K562 (cell line): ENCODE measurements around the gene CD300A. TPM values are rescaled to one million over a fixed set of nuclear protein-coding genes. Genes with fewer than 3 reads are reported as not detected.

Source experiments
- ATAC-seq: fragments of 200-7000 bp; cut with Tn5 transposase; 3 replicates; pipeline ENCODE4 v1.9.1; 2020; ENCODE audit warnings: moderate library complexity
- BruUV-seq: library from RNA; stranded (reverse); fragments of 400-500 nt; replicated peaks from 2 replicates; lab custom pipeline; 2021; lab: Mats Ljungman, UMichigan
- CTCF ChIA-PET: fragments of 300-600 bp; formaldehyde crosslinking; extraction: SDS; loops from one replicate; lab custom pipeline; 2021; ENCODE audit warnings: low intra/inter-chr PET ratio; lab: Yijun Ruan, JAX
- POLR2A ChIA-PET: fragments of 300-600, 350-650 bp; sonication (Branson Sonifier 250); formaldehyde crosslinking; extraction: SDS; loops from one replicate; lab custom pipeline; 2021; ENCODE audit warnings: antibody characterized with exemption, inconsistent platforms; lab: Yijun Ruan, JAX
- DNase-seq, 4 experiments: peaks; one replicate each; pipeline versions ENCODE4 v3.0.0 to v3.0.0-alpha.2; 2011 to 2018; ENCODE audit warnings: low spot score in 3 of 4, mixed read lengths in 3 of 4; ENCODE audit errors: extremely low read depth in 1 of 4
- FAIRE-seq: peaks from 2 replicates; lab custom pipeline; 2011; peaks lifted over from hg19 to GRCh38; lab: Jason Lieb, UNC
- H2AFZ ChIP-seq: 2 replicates; pipeline ENCODE4 v1.6.0; 2011; ENCODE audit warnings: low read depth, low read length, control low read depth, inconsistent platforms
- H3K27ac ChIP-seq: fragments of 200-600 bp; 3 replicates; pipeline ENCODE4 v1.8.0; 2011; ENCODE audit warnings: low read depth, mild to moderate bottlenecking, control low read depth, inconsistent platforms, low read length, moderate library complexity, mixed read lengths; ENCODE audit errors: extremely low read depth
- H3K27me3 ChIP-seq, 2 experiments: fragments of 300-600 bp in 1 of 2; 2 replicates in 1 of 2; 3 replicates in 1 of 2; pipeline versions ENCODE4 v1.6.0 to v1.8.0; 2011; ENCODE audit warnings: inconsistent platforms in 2 of 2, low read length in 2 of 2, mild to moderate bottlenecking in 1 of 2, mixed read lengths in 1 of 2, moderate library complexity in 1 of 2; ENCODE audit not compliant: control insufficient read depth in 2 of 2, insufficient read depth in 2 of 2
- H3K36me3 ChIP-seq: fragments of 300-600 bp; 3 replicates; pipeline ENCODE4 v1.8.0; 2011; ENCODE audit warnings: mild to moderate bottlenecking, low read length, inconsistent platforms; ENCODE audit not compliant: control insufficient read depth, insufficient read depth
- H3K4me1 ChIP-seq, 2 experiments: fragments of 200-600 bp in 1 of 2; replicated peaks in 1 of 2; 2 replicates in 1 of 2; 3 replicates in 1 of 2; pipeline versions ENCODE4 v1.5.1 to v1.8.0; 2011; ENCODE audit warnings: inconsistent platforms in 2 of 2, low read length in 2 of 2, mild to moderate bottlenecking in 1 of 2, mixed read lengths in 1 of 2, moderate library complexity in 1 of 2; ENCODE audit not compliant: control insufficient read depth in 2 of 2, insufficient read depth in 2 of 2
- H3K4me2 ChIP-seq: 2 replicates; pipeline ENCODE4 v1.6.1; 2011; ENCODE audit warnings: low read length, control low read depth, inconsistent platforms, mixed read lengths; ENCODE audit not compliant: insufficient read depth
- H3K4me3 ChIP-seq: fragments of 200-600 bp; sonication (generic), shearing (Covaris generic); 2 replicates; pipeline ENCODE4 v1.5.1; 2016; ENCODE audit warnings: control low read depth, inconsistent platforms
- H3K79me2 ChIP-seq: fragments of 200-600 bp; 3 replicates; pipeline ENCODE4 v1.8.0; 2011; ENCODE audit warnings: low read length, inconsistent platforms; ENCODE audit not compliant: control insufficient read depth, insufficient read depth
- H3K9ac ChIP-seq, 2 experiments: 2 replicates each; pipeline versions ENCODE4 v1.6.0 to v1.6.1; 2011; ENCODE audit warnings: low read depth in 2 of 2, low read length in 2 of 2, control low read depth in 1 of 2, inconsistent platforms in 1 of 2, mild to moderate bottlenecking in 1 of 2, mixed read lengths in 1 of 2; ENCODE audit not compliant: insufficient read depth in 1 of 2
- H3K9me1 ChIP-seq: one replicate; pipeline ENCODE4 v1.6.0; 2011; ENCODE audit warnings: inconsistent platforms, mild to moderate bottlenecking, low read length, moderate library complexity; ENCODE audit not compliant: control insufficient read depth, insufficient read depth
- H3K9me3 ChIP-seq: replicated peaks from 2 replicates; pipeline ENCODE4 v1.5.1; 2011; ENCODE audit warnings: low read depth, low read length, inconsistent platforms; ENCODE audit not compliant: control insufficient read depth, insufficient read depth
- H4K20me1 ChIP-seq: replicated peaks from 2 replicates; pipeline ENCODE4 v1.6.1; 2011; ENCODE audit warnings: low read length, inconsistent platforms, mixed read lengths; ENCODE audit not compliant: control insufficient read depth, insufficient read depth
- ASH1L ChIP-seq: fragments of 450-650 bp; IDR thresholded peaks from 2 replicates; pipeline ENCODE4 v1.6.1; 2018; ENCODE audit warnings: borderline replicate concordance, mild to moderate bottlenecking, low read depth; ENCODE audit not compliant: partially characterized antibody
- ETV5 ChIP-seq: sonication (generic); formaldehyde crosslinking; IDR thresholded peaks from 2 replicates; pipeline ENCODE4 v1.4.0; 2020; ENCODE audit warnings: low read depth, mild to moderate bottlenecking, missing genetic modification reagents
- HDGF ChIP-seq: fragments of 450-650 bp; IDR thresholded peaks from 2 replicates; pipeline ENCODE4 v1.6.1; 2016
- MYNN ChIP-seq, 2 experiments: sonication (generic); formaldehyde crosslinking in 1 of 2; IDR thresholded peaks; 2 replicates each; pipeline versions ENCODE4 v1.5.0 to v1.6.1; 2016 to 2020; ENCODE audit warnings: antibody characterized with exemption in 1 of 2, missing genetic modification reagents in 1 of 2
- TFAM ChIP-seq: fragments of 250-450 bp; sonication (Bioruptor Pico); conservative IDR thresholded peaks from 2 replicates; pipeline ENCODE4 v1.5.0; 2021; ENCODE audit warnings: mild to moderate bottlenecking, moderate library complexity
- ZFP1 ChIP-seq: fragments of 450-650 bp; formaldehyde crosslinking; IDR thresholded peaks from 2 replicates; pipeline ENCODE4 v1.4.0; 2020; ENCODE audit warnings: mild to moderate bottlenecking, mixed read lengths
- ZFP36 ChIP-seq: fragments of 150-350 bp; IDR thresholded peaks from 2 replicates; pipeline ENCODE4 v1.6.1; 2018; ENCODE audit warnings: low read length, low read depth; ENCODE audit not compliant: partially characterized antibody
- ZFX ChIP-seq: sonication (generic); formaldehyde crosslinking; IDR thresholded peaks from 2 replicates; pipeline ENCODE4 v1.8.0; 2022; ENCODE audit warnings: mild to moderate bottlenecking, missing genetic modification reagents, moderate library complexity
- ZNF165 ChIP-seq: fragments of 250-450 bp; sonication (Bioruptor Pico); IDR thresholded peaks from 2 replicates; pipeline ENCODE4 v1.4.0; 2020; ENCODE audit warnings: borderline replicate concordance
- ZNF23 ChIP-seq: fragments of 250-450 bp; sonication (Bioruptor Pico); IDR thresholded peaks from 2 replicates; pipeline ENCODE4 v1.4.0; 2020; ENCODE audit warnings: mild to moderate bottlenecking
- ZNF282 ChIP-seq: sonication (generic); formaldehyde crosslinking; IDR thresholded peaks from 2 replicates; pipeline ENCODE4 v1.8.1; 2023; ENCODE audit warnings: missing genetic modification reagents
- ZNF57 ChIP-seq: fragments of 450-650 bp; formaldehyde crosslinking; IDR thresholded peaks from 2 replicates; pipeline ENCODE4 v1.4.0; 2020; ENCODE audit warnings: mild to moderate bottlenecking, moderate library complexity
- WGBS: fragments of 100-300 bp; shearing (Covaris generic); methylation state at CpG from one replicate; pipeline ENCODE4 v1.1.6; 2016; ENCODE audit warnings: low coverage, mixed read lengths; ENCODE audit not compliant: insufficient coverage; ENCODE audit errors: missing lambda C conversion rate; 5-methylcytosine and 5-hydroxymethylcytosine counted together
- in situ Hi-C: fragments of 300-500 bp; cut with MboI; formaldehyde crosslinking; loops from 4 replicates; pipeline ENCODE4 v1.15.0; 2018; ENCODE audit warnings: inconsistent platforms, mixed read lengths
- intact Hi-C: fragments of 100-400 bp; cut with micrococcal nuclease; formaldehyde crosslinking; loops from 2 replicates; pipeline ENCODE4 v1.14.2; 2022
- polyA plus RNA-seq, 8 experiments: library from polyadenylated mRNA; depleted of rRNA in 4 of 8; stranded (reverse) in 5 of 8; unstranded in 3 of 8; fragments of >200 nt; fragmentation: Nextera tagmentation in 2 of 8; fragmentation: Illumina TruSeq in 1 of 8; extraction: Ambion mirVana in 2 of 8; extraction: Trizol in 1 of 8; gene quantifications; 2 replicates each; pipeline versions ENCODE4 v1.2.1 to v1.2.3, GENCODE V29; 2011 to 2014; ENCODE audit warnings: inconsistent platforms in 1 of 8, missing spikeins in 1 of 8
- total RNA-seq, 7 experiments: library from RNA; depleted of rRNA in 6 of 7; stranded (reverse); fragments of >200 nt in 6 of 7; fragmentation: Illumina TruSeq in 2 of 7; extraction: Trizol in 2 of 7; gene quantifications; 2 replicates each; pipeline versions ENCODE4 v1.2.1 to v1.2.3, GENCODE V29; 2011 to 2021; ENCODE audit warnings: low replicate concordance in 1 of 7
- TF ChIP-seq, protein P1 (sequence below): fragments of 450-650 bp; IDR thresholded peaks from 2 replicates; pipeline ENCODE4 v1.7.1; 2018; ENCODE audit warnings: mild to moderate bottlenecking, low read depth; ENCODE audit not compliant: partially characterized antibody
- TF ChIP-seq, protein P2 (sequence below): fragments of 150-350 bp; IDR thresholded peaks from 2 replicates; pipeline ENCODE4 v1.6.1; 2014; ENCODE audit warnings: low read depth, mild to moderate bottlenecking, low read length, borderline replicate concordance
- TF ChIP-seq, protein P3 (sequence below): fragments of 450-650 bp; conservative IDR thresholded peaks from 2 replicates; pipeline ENCODE4 v1.6.1; 2016; ENCODE audit warnings: missing genetic modification characterization, low read depth, mild to moderate bottlenecking, missing compliant biosample characterization, moderate library complexity

Gene CD300A
- total and polyA plus RNA-seq, 9 of the 15 experiments (the other 6 are each of a cell fraction or from before 2014, with no cell fraction given), result 0.21 to 1.7 (median 0.41) TPM; not detected in 1

DNA sequence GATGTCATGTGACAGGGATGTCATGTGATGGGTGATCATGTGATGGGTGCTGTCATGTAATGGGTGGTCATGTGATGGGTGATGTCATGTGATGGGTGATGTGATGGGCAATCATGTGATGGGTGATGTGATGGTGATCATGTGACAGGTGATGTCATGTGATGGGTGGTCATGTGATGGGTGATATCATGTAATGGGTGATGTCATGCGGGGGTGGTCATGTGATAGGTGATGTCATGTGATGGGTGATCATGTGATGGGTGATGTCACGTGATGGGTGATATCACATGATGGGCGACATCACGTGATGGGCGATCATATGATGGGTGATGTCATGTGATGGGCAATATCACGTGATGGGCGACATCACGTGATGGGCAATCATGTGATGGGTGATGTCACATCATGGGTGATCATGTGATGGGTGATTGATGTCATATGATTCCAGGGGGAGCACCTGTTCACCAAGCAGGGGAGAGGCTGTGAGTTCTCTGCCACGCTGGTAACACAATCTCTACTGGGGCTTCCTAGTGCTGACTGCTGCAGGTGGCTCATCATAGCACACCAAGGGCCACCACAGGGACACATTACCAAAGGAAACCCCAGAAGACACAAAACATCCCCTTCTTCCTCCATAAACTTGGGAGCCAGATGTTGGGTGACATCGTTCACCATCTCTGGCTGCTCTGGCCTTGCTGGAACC is 48.3 kb downstream of the CD300A start:
- CTCF ChIA-PET, result interaction anchor here (0.6 kb wide), 1 partner anchor 276 kb away, joined by 3 read pairs; no protein-coding TSS in a partner anchor
- TF ChIP-seq MYNN (IDR thresholded peaks at IDR 0.05) (no peak), MYNN (CRISPR knock-in tag; IDR thresholded peaks at IDR 0.05) (no peak), ZFX (CRISPR knock-in tag) (no peak), TFAM (CRISPR knock-in tag) (no peak), ZFP36 (no peak), ZNF57 (CRISPR knock-in tag) (no peak), ZFP1 (CRISPR knock-in tag) (no peak), HDGF (no peak), ETV5 (CRISPR knock-in tag) (no peak), ZNF282 (CRISPR knock-in tag) (no peak), ZNF165 (CRISPR knock-in tag) (no peak), ASH1L (no peak), ZNF23 (no peak)
- TF ChIP-seq, protein P1, sequence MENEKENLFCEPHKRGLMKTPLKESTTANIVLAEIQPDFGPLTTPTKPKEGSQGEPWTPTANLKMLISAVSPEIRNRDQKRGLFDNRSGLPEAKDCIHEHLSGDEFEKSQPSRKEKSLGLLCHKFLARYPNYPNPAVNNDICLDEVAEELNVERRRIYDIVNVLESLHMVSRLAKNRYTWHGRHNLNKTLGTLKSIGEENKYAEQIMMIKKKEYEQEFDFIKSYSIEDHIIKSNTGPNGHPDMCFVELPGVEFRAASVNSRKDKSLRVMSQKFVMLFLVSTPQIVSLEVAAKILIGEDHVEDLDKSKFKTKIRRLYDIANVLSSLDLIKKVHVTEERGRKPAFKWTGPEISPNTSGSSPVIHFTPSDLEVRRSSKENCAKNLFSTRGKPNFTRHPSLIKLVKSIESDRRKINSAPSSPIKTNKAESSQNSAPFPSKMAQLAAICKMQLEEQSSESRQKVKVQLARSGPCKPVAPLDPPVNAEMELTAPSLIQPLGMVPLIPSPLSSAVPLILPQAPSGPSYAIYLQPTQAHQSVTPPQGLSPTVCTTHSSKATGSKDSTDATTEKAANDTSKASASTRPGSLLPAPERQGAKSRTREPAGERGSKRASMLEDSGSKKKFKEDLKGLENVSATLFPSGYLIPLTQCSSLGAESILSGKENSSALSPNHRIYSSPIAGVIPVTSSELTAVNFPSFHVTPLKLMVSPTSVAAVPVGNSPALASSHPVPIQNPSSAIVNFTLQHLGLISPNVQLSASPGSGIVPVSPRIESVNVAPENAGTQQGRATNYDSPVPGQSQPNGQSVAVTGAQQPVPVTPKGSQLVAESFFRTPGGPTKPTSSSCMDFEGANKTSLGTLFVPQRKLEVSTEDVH, result peak; percentile 26
- TF ChIP-seq, protein P2, sequence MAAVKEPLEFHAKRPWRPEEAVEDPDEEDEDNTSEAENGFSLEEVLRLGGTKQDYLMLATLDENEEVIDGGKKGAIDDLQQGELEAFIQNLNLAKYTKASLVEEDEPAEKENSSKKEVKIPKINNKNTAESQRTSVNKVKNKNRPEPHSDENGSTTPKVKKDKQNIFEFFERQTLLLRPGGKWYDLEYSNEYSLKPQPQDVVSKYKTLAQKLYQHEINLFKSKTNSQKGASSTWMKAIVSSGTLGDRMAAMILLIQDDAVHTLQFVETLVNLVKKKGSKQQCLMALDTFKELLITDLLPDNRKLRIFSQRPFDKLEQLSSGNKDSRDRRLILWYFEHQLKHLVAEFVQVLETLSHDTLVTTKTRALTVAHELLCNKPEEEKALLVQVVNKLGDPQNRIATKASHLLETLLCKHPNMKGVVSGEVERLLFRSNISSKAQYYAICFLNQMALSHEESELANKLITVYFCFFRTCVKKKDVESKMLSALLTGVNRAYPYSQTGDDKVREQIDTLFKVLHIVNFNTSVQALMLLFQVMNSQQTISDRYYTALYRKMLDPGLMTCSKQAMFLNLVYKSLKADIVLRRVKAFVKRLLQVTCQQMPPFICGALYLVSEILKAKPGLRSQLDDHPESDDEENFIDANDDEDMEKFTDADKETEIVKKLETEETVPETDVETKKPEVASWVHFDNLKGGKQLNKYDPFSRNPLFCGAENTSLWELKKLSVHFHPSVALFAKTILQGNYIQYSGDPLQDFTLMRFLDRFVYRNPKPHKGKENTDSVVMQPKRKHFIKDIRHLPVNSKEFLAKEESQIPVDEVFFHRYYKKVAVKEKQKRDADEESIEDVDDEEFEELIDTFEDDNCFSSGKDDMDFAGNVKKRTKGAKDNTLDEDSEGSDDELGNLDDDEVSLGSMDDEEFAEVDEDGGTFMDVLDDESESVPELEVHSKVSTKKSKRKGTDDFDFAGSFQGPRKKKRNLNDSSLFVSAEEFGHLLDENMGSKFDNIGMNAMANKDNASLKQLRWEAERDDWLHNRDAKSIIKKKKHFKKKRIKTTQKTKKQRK, result no peak
- TF ChIP-seq, protein P3, sequence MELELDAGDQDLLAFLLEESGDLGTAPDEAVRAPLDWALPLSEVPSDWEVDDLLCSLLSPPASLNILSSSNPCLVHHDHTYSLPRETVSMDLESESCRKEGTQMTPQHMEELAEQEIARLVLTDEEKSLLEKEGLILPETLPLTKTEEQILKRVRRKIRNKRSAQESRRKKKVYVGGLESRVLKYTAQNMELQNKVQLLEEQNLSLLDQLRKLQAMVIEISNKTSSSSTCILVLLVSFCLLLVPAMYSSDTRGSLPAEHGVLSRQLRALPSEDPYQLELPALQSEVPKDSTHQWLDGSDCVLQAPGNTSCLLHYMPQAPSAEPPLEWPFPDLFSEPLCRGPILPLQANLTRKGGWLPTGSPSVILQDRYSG (tag), result no peak

More for the DNA sequence above, 48.3 kb downstream of the CD300A start:
- Histone ChIP-seq H3K27ac (peak overlapping the region; percentile 74; the same call in 2 of the 3 replicates), H3K9ac (no peak overlapping the region), H4K20me1 (no peaks in the 10 kb centered on the region), H3K4me2 (no peak overlapping the region), H3K36me3 (no peaks in the 10 kb centered on the region; the same call in 2 of the 3 replicates), H3K9me1 (no peaks in the 10 kb centered on the region), H3K79me2 (no peaks in the 10 kb centered on the region), H2AFZ (peak overlapping the region; percentile 56; the same call in 1 of the 2 replicates), H3K9me3 (peaks cover 13% of the 10 kb centered on the region), H3K4me1 (no peaks in the 10 kb centered on the region), H3K27me3 (no peaks in the 10 kb centered on the region), H3K4me3 (no peak overlapping the region)
- DNase-seq, result peak; percentile 9 to 23 (median 18)
- ATAC-seq, result no peak
- BruUV-seq, result no TSS peak
- 3% methylated on average over 10 of the region's 10 CpGs for WGBS
- in situ Hi-C loops, result no loop called here
- intact Hi-C loops, result no loop called here
- FAIRE-seq, result no peak
- POLR2A ChIA-PET, result no interaction called here
